K562 (cell line): Measurements from ENCODE around the gene PTCH1. TPM values are rescaled to one million over a fixed set of nuclear protein-coding genes. Genes with fewer than 3 reads are reported as not detected.

Experiments
- ATAC-seq: fragments of 200-7000 bp; cut with Tn5 transposase; 3 replicates; pipeline ENCODE4 v1.9.1; 2020; ENCODE audit warnings: moderate library complexity
- BruUV-seq: library from RNA; stranded (reverse); fragments of 400-500 nt; replicated peaks from 2 replicates; lab custom pipeline; 2021; lab: Mats Ljungman, UMichigan
- CTCF ChIA-PET: fragments of 300-600 bp; formaldehyde crosslinking; extraction: SDS; loops from one replicate; lab custom pipeline; 2021; ENCODE audit warnings: low intra/inter-chr PET ratio; lab: Yijun Ruan, JAX
- POLR2A ChIA-PET: fragments of 300-600, 350-650 bp; sonication (Branson Sonifier 250); formaldehyde crosslinking; extraction: SDS; loops from one replicate; lab custom pipeline; 2021; ENCODE audit warnings: antibody characterized with exemption, inconsistent platforms; lab: Yijun Ruan, JAX
- DNase-seq, 4 experiments: peaks; one replicate each; pipeline versions ENCODE4 v3.0.0 to v3.0.0-alpha.2; 2011 to 2018; ENCODE audit warnings: low spot score in 3 of 4, mixed read lengths in 3 of 4; ENCODE audit errors: extremely low read depth in 1 of 4
- FAIRE-seq: peaks from 2 replicates; lab custom pipeline; 2011; peaks lifted over from hg19 to GRCh38; lab: Jason Lieb, UNC
- H2AFZ ChIP-seq: 2 replicates; pipeline ENCODE4 v1.6.0; 2011; ENCODE audit warnings: low read depth, low read length, control low read depth, inconsistent platforms
- H3K27ac ChIP-seq: fragments of 200-600 bp; 3 replicates; pipeline ENCODE4 v1.8.0; 2011; ENCODE audit warnings: low read depth, mild to moderate bottlenecking, control low read depth, inconsistent platforms, low read length, moderate library complexity, mixed read lengths; ENCODE audit errors: extremely low read depth
- H3K27me3 ChIP-seq, 2 experiments: fragments of 300-600 bp in 1 of 2; 2 replicates in 1 of 2; 3 replicates in 1 of 2; pipeline versions ENCODE4 v1.6.0 to v1.8.0; 2011; ENCODE audit warnings: inconsistent platforms in 2 of 2, low read length in 2 of 2, mild to moderate bottlenecking in 1 of 2, mixed read lengths in 1 of 2, moderate library complexity in 1 of 2; ENCODE audit not compliant: control insufficient read depth in 2 of 2, insufficient read depth in 2 of 2
- H3K36me3 ChIP-seq: fragments of 300-600 bp; 3 replicates; pipeline ENCODE4 v1.8.0; 2011; ENCODE audit warnings: mild to moderate bottlenecking, low read length, inconsistent platforms; ENCODE audit not compliant: control insufficient read depth, insufficient read depth
- H3K4me1 ChIP-seq, 2 experiments: fragments of 200-600 bp in 1 of 2; replicated peaks in 1 of 2; 2 replicates in 1 of 2; 3 replicates in 1 of 2; pipeline versions ENCODE4 v1.5.1 to v1.8.0; 2011; ENCODE audit warnings: inconsistent platforms in 2 of 2, low read length in 2 of 2, mild to moderate bottlenecking in 1 of 2, mixed read lengths in 1 of 2, moderate library complexity in 1 of 2; ENCODE audit not compliant: control insufficient read depth in 2 of 2, insufficient read depth in 2 of 2
- H3K4me2 ChIP-seq: 2 replicates; pipeline ENCODE4 v1.6.1; 2011; ENCODE audit warnings: low read length, control low read depth, inconsistent platforms, mixed read lengths; ENCODE audit not compliant: insufficient read depth
- H3K4me3 ChIP-seq: fragments of 200-600 bp; sonication (generic), shearing (Covaris generic); 2 replicates; pipeline ENCODE4 v1.5.1; 2016; ENCODE audit warnings: control low read depth, inconsistent platforms
- H3K79me2 ChIP-seq: fragments of 200-600 bp; 3 replicates; pipeline ENCODE4 v1.8.0; 2011; ENCODE audit warnings: low read length, inconsistent platforms; ENCODE audit not compliant: control insufficient read depth, insufficient read depth
- H3K9ac ChIP-seq, 2 experiments: 2 replicates each; pipeline versions ENCODE4 v1.6.0 to v1.6.1; 2011; ENCODE audit warnings: low read depth in 2 of 2, low read length in 2 of 2, control low read depth in 1 of 2, inconsistent platforms in 1 of 2, mild to moderate bottlenecking in 1 of 2, mixed read lengths in 1 of 2; ENCODE audit not compliant: insufficient read depth in 1 of 2
- H3K9me1 ChIP-seq: one replicate; pipeline ENCODE4 v1.6.0; 2011; ENCODE audit warnings: inconsistent platforms, mild to moderate bottlenecking, low read length, moderate library complexity; ENCODE audit not compliant: control insufficient read depth, insufficient read depth
- H3K9me3 ChIP-seq: replicated peaks from 2 replicates; pipeline ENCODE4 v1.5.1; 2011; ENCODE audit warnings: low read depth, low read length, inconsistent platforms; ENCODE audit not compliant: control insufficient read depth, insufficient read depth
- H4K20me1 ChIP-seq: replicated peaks from 2 replicates; pipeline ENCODE4 v1.6.1; 2011; ENCODE audit warnings: low read length, inconsistent platforms, mixed read lengths; ENCODE audit not compliant: control insufficient read depth, insufficient read depth
- ARNT ChIP-seq, 2 experiments: fragments of 450-650 bp; IDR thresholded peaks; 2 replicates each; pipeline ENCODE4 v1.6.1; 2016; ENCODE audit warnings: mild to moderate bottlenecking in 1 of 2
- CBX3 ChIP-seq, 2 experiments: IDR thresholded peaks; 1 replicate in 1 of 2; 2 replicates in 1 of 2; pipeline ENCODE4 v1.6.1; 2012; ENCODE audit warnings: inconsistent platforms in 2 of 2, low read length in 2 of 2, borderline replicate concordance in 1 of 2, control low read depth in 1 of 2
- DACH1 ChIP-seq: fragments of 450-650 bp; IDR thresholded peaks from 2 replicates; pipeline ENCODE4 v1.6.1; 2018; ENCODE audit not compliant: partially characterized antibody
- E2F8 ChIP-seq: fragments of 450-650 bp; IDR thresholded peaks from 2 replicates; pipeline ENCODE4 v1.7.1; 2018; ENCODE audit warnings: mild to moderate bottlenecking, low read depth; ENCODE audit not compliant: partially characterized antibody
- ETV1 ChIP-seq: fragments of 450-650 bp; conservative IDR thresholded peaks from 2 replicates; pipeline ENCODE4 v1.6.1; 2016; ENCODE audit warnings: missing genetic modification characterization, control low read depth, low read depth, missing compliant biosample characterization
- IFI16 ChIP-seq: fragments of 250-450 bp; sonication (Bioruptor Pico); IDR thresholded peaks from 2 replicates; pipeline ENCODE4 v2.1.2; 2022; ENCODE audit warnings: mild to moderate bottlenecking, inconsistent platforms
- KAT8 ChIP-seq: fragments of 450-650 bp; IDR thresholded peaks from 2 replicates; pipeline ENCODE4 v1.6.1; 2016; ENCODE audit warnings: low read depth, mild to moderate bottlenecking
- RBM15 ChIP-seq: fragments of 200-400 bp; formaldehyde crosslinking; IDR thresholded peaks from 2 replicates; pipeline ENCODE4 v1.6.1; 2018; ENCODE audit warnings: mild to moderate bottlenecking, low read length, moderate library complexity; ENCODE audit not compliant: insufficient read depth
- SMAD1 ChIP-seq: fragments of 150-350 bp; IDR thresholded peaks from 2 replicates; pipeline ENCODE4 v1.6.1; 2014; ENCODE audit warnings: low read length, low read depth; ENCODE audit not compliant: partially characterized antibody
- SREBF1 ChIP-seq: fragments of 150-350 bp; IDR thresholded peaks from 2 replicates; pipeline ENCODE4 v1.6.1; 2014; ENCODE audit warnings: antibody characterized with exemption, low read depth, low read length, borderline replicate concordance
- TRIM24 ChIP-seq, 2 experiments: fragments of 450-650 bp; IDR thresholded peaks; 2 replicates each; pipeline ENCODE4 v1.6.1; 2016
- TRIM28 ChIP-seq: fragments of 450-650 bp; IDR thresholded peaks from 2 replicates; pipeline ENCODE4 v1.6.1; 2017
- ZNF280A ChIP-seq: fragments of 450-650 bp; IDR thresholded peaks from 2 replicates; pipeline ENCODE4 v1.6.1; 2018; ENCODE audit warnings: mild to moderate bottlenecking, low read depth; ENCODE audit not compliant: partially characterized antibody
- ZNF324 ChIP-seq: fragments of 250-450 bp; sonication (Bioruptor Pico); IDR thresholded peaks from 2 replicates; pipeline ENCODE4 v1.4.0; 2020; ENCODE audit warnings: mild to moderate bottlenecking
- WGBS: fragments of 100-300 bp; shearing (Covaris generic); methylation state at CpG from one replicate; pipeline ENCODE4 v1.1.6; 2016; ENCODE audit warnings: low coverage, mixed read lengths; ENCODE audit not compliant: insufficient coverage; ENCODE audit errors: missing lambda C conversion rate; 5-methylcytosine and 5-hydroxymethylcytosine counted together
- in situ Hi-C: fragments of 300-500 bp; cut with MboI; formaldehyde crosslinking; loops from 4 replicates; pipeline ENCODE4 v1.15.0; 2018; ENCODE audit warnings: inconsistent platforms, mixed read lengths
- intact Hi-C: fragments of 100-400 bp; cut with micrococcal nuclease; formaldehyde crosslinking; loops from 2 replicates; pipeline ENCODE4 v1.14.2; 2022
- polyA plus RNA-seq, 8 experiments: library from polyadenylated mRNA; depleted of rRNA in 4 of 8; stranded (reverse) in 5 of 8; unstranded in 3 of 8; fragments of >200 nt; fragmentation: Nextera tagmentation in 2 of 8; fragmentation: Illumina TruSeq in 1 of 8; extraction: Ambion mirVana in 2 of 8; extraction: Trizol in 1 of 8; gene quantifications; 2 replicates each; pipeline versions ENCODE4 v1.2.1 to v1.2.3, GENCODE V29; 2011 to 2014; ENCODE audit warnings: inconsistent platforms in 1 of 8, missing spikeins in 1 of 8
- total RNA-seq, 7 experiments: library from RNA; depleted of rRNA in 6 of 7; stranded (reverse); fragments of >200 nt in 6 of 7; fragmentation: Illumina TruSeq in 2 of 7; extraction: Trizol in 2 of 7; gene quantifications; 2 replicates each; pipeline versions ENCODE4 v1.2.1 to v1.2.3, GENCODE V29; 2011 to 2021; ENCODE audit warnings: low replicate concordance in 1 of 7
- TF ChIP-seq, protein P1 (sequence below): fragments of 250-450 bp; sonication (Bioruptor Pico); IDR thresholded peaks from 2 replicates; pipeline ENCODE4 v1.5.0; 2020; ENCODE audit warnings: mild to moderate bottlenecking, borderline replicate concordance
- TF ChIP-seq, protein P2 (sequence below): sonication (generic); IDR thresholded peaks from 2 replicates; pipeline ENCODE4 v1.6.1; 2016

The PTCH1 gene
- total and polyA plus RNA-seq, 9 of the 15 experiments (the other 6 are each of a cell fraction or from before 2014, with no cell fraction given) = 0.70 to 9.9 (median 3.8) TPM

DNA sequence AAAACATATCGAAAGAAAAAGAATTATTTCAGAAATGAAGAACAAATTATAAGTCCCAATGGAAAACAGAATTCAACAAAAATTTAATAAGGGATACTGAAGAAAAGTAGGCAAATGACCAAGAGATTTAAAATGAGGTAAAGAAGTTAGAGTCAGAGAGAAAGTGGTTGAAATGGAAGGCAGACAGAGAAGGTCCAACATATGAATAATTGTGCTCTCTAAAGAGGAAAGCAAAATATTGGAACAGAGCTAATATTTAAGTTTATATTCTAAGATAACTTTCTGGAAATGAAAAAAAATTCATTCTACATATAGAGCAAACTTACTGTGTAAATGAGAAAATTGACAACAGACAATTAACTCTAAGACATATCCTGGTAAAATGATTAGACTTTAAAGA is 94.1 kb downstream of the PTCH1 start:
- Histone ChIP-seq H4K20me1 (no peaks in the 10 kb centered on the region), H3K4me2 (no peak overlapping the region)
- intact Hi-C loops = no loop called here
- BruUV-seq = no TSS peak
- POLR2A ChIA-PET = no interaction called here
- no peak for TF ChIP-seq IFI16 (CRISPR knock-in tag)
- peak; percentile 64 for TF ChIP-seq ZNF280A
- no peak for TF ChIP-seq DACH1
- no peak for TF ChIP-seq ETV1 (tag)
- peak in 1 of 2 experiments; percentile 90; a peak in 2 of 3 replicates for TF ChIP-seq CBX3 (IDR thresholded peaks at IDR 0.05; ENCODE audit: borderline replicate concordance in 1 of 2, low read length in 2 of 2)
- TF ChIP-seq, protein P1, sequence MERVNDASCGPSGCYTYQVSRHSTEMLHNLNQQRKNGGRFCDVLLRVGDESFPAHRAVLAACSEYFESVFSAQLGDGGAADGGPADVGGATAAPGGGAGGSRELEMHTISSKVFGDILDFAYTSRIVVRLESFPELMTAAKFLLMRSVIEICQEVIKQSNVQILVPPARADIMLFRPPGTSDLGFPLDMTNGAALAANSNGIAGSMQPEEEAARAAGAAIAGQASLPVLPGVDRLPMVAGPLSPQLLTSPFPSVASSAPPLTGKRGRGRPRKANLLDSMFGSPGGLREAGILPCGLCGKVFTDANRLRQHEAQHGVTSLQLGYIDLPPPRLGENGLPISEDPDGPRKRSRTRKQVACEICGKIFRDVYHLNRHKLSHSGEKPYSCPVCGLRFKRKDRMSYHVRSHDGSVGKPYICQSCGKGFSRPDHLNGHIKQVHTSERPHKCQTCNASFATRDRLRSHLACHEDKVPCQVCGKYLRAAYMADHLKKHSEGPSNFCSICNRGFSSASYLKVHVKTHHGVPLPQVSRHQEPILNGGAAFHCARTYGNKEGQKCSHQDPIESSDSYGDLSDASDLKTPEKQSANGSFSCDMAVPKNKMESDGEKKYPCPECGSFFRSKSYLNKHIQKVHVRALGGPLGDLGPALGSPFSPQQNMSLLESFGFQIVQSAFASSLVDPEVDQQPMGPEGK (CRISPR knock-in tag) = no peak
- no peak for TF ChIP-seq RBM15
- no peak for TF ChIP-seq KAT8
- TF ChIP-seq E2F8 = no peak
- no peak for TF ChIP-seq SMAD1
- TF ChIP-seq ZNF324 = no peak
- TF ChIP-seq TRIM28 = peak; percentile 95
- TF ChIP-seq, protein P2, sequence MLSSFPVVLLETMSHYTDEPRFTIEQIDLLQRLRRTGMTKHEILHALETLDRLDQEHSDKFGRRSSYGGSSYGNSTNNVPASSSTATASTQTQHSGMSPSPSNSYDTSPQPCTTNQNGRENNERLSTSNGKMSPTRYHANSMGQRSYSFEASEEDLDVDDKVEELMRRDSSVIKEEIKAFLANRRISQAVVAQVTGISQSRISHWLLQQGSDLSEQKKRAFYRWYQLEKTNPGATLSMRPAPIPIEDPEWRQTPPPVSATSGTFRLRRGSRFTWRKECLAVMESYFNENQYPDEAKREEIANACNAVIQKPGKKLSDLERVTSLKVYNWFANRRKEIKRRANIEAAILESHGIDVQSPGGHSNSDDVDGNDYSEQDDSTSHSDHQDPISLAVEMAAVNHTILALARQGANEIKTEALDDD = no peak
- TF ChIP-seq TRIM24 (IDR thresholded peaks at IDR 0.05) = peak; percentile 49 to 71; a peak in 3 of 4 replicates
- TF ChIP-seq ARNT (IDR thresholded peaks at IDR 0.05) = peak in 1 of 2 experiments; percentile 39; a peak in 1 of 4 replicates
- TF ChIP-seq SREBF1 = no peak
- TF ChIP-seq, all 486 proteins: peak for 5
- Histone ChIP-seq H3K79me2 (no peaks in the 10 kb centered on the region), H3K9ac (no peak overlapping the region), H3K27ac (no peak overlapping the region), H3K9me1 (no peaks in the 10 kb centered on the region), H3K9me3 (peaks cover 4% of the 10 kb centered on the region), H3K36me3 (peaks cover 5% of the 10 kb centered on the region; the same call in 1 of the 3 replicates), H3K27me3 (no peaks in the 10 kb centered on the region), H2AFZ (no peak overlapping the region), H3K4me1 (peaks cover 0 to 6% of the 10 kb centered on the region in 2 experiments; a peak in 1 of 5 replicates), H3K4me3 (no peak overlapping the region)
- in situ Hi-C loops = no loop called here
- ATAC-seq (no peak), DNase-seq (peak in 1 of 4 experiments; percentile 13), FAIRE-seq (no peak)
- CTCF ChIA-PET = no interaction called here
- 67% methylated on average over 1 of the region's 1 CpG for whole genome bisulfite sequencing
